HepG2 (cell line): ENCODE results near the gene DGKG. TPM values are rescaled to one million over a fixed set of nuclear protein-coding genes. Genes with fewer than 3 reads are reported as not detected.

Source experiments
- ARNTL ChIP-seq: sonication (generic); formaldehyde crosslinking; IDR thresholded peaks from 2 replicates; pipeline ENCODE4 v1.4.0; 2020; ENCODE audit warnings: mild to moderate bottlenecking, missing genetic modification reagents
- BCL6 ChIP-seq: IDR thresholded peaks from 2 replicates; pipeline ENCODE4 v1.6.1; 2016; ENCODE audit warnings: missing genetic modification reagents, missing compliant biosample characterization
- BORCS8-MEF2B ChIP-seq: sonication (generic); formaldehyde crosslinking; IDR thresholded peaks from 2 replicates; pipeline ENCODE4 v1.8.0; 2022; ENCODE audit warnings: mild to moderate bottlenecking, missing genetic modification reagents
- GATA4 ChIP-seq: sonication (generic); IDR thresholded peaks from 2 replicates; pipeline ENCODE4 v1.6.1; 2016; ENCODE audit warnings: antibody characterized with exemption, low read depth, borderline replicate concordance
- PHF5A ChIP-seq: IDR thresholded peaks from one replicate; pipeline ENCODE4 v1.6.1; 2018; ENCODE audit warnings: low read depth, missing genetic modification reagents; ENCODE audit not compliant: unreplicated experiment
- PLRG1 ChIP-seq: fragments of 450-650 bp; conservative IDR thresholded peaks from 2 replicates; pipeline ENCODE4 v1.6.1; 2016
- SAP130 ChIP-seq: IDR thresholded peaks from 2 replicates; pipeline ENCODE4 v1.6.1; 2016; ENCODE audit warnings: low read depth
- THAP9 ChIP-seq: sonication (generic); formaldehyde crosslinking; IDR thresholded peaks from 2 replicates; pipeline ENCODE4; 2020; ENCODE audit warnings: missing genetic modification reagents, mild to moderate bottlenecking, borderline replicate concordance
- ZBTB40 ChIP-seq, 2 experiments: fragments of 450-650 bp in 1 of 2; sonication (generic) in 1 of 2; formaldehyde crosslinking in 1 of 2; IDR thresholded peaks; 2 replicates each; pipeline versions ENCODE4 v1.6.1 to v1.8.0; 2016 to 2022; ENCODE audit warnings: antibody characterized with exemption in 1 of 2, mild to moderate bottlenecking in 1 of 2, missing genetic modification reagents in 1 of 2
- ZNF18 ChIP-seq: sonication (generic); formaldehyde crosslinking; IDR thresholded peaks from 2 replicates; pipeline ENCODE4 v1.8.0; 2022; ENCODE audit warnings: mild to moderate bottlenecking, missing genetic modification reagents; ENCODE audit not compliant: insufficient replicate concordance
- ZNF292 ChIP-seq: sonication (generic); formaldehyde crosslinking; IDR thresholded peaks from 2 replicates; pipeline ENCODE4 v1.8.1; 2022; ENCODE audit warnings: mild to moderate bottlenecking, low read depth, missing genetic modification reagents, borderline replicate concordance
- polyA plus RNA-seq, 8 experiments: library from polyadenylated mRNA; depleted of rRNA in 3 of 8; stranded (reverse) in 7 of 8; unstranded in 1 of 8; fragments of >200 nt; fragmentation: Illumina TruSeq in 4 of 8; extraction: Trizol in 4 of 8; gene quantifications; 2 replicates each; pipeline versions ENCODE4 v1.2.1 to v1.2.3, GENCODE V29; 2011 to 2016; ENCODE audit warnings: low read depth in 4 of 8, missing spikeins in 1 of 8, mixed read lengths in 1 of 8; ENCODE audit not compliant: insufficient read depth in 1 of 8
- total RNA-seq, 5 experiments: library from RNA; depleted of rRNA; stranded (reverse); fragments of >200 nt; fragmentation: Illumina TruSeq; extraction: Trizol; gene quantifications; 2 replicates each; pipeline ENCODE4 v1.2.3, GENCODE V29; 2016; ENCODE audit warnings: low read depth in 1 of 5
- TF ChIP-seq, protein P1 (sequence below): sonication (generic); formaldehyde crosslinking; IDR thresholded peaks from 2 replicates; pipeline ENCODE4 v1.4.0; 2020; ENCODE audit warnings: missing genetic modification reagents

Gene DGKG
- total and polyA plus RNA-seq, 2 of the 13 experiments (the other 11 are each of a cell fraction or from before 2014, with no cell fraction given), result 3.8 to 6.2 TPM

DNA sequence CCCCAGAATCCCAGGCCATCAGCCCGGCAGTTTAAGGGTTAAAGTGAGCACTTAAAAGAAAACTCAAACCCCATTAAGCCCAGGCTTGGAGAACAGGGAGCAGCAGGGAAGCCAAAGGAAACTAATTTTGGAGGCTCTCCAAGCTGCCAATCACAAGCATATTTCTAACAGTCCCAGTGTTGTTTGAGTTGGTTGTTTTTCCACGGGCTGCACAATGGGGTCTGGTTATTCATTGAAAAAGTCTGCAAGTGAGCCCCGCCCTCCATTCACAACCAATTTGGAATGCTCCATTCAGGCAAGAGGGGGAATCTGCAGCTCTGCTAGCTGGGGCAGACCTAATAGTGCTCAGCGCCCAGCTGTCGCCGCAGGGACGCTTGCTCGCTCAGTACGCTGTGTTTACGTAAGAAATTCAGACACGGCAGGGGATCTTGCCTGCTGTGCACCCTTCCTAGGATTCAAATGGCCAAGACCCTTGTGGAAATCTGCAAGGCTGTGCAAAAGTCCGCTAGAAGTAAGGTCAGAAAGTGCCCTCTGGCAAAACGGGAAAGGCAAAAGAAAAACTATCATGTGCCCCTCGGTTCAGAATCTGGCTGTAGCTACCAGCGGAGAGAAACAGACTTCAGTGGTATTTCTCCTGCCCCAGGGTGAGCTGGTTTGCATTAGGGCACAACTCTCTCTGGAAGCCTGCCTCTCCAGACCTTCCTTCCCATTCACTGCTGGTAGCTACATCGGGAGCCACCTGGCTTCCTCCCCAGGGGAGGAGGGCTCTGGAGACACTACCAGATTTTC, 264.2 kb downstream of the DGKG start (continued):
- no peak for TF ChIP-seq ZBTB40 (IDR thresholded peaks at IDR 0.05)
- TF ChIP-seq ZBTB40 (CRISPR knock-in tag; IDR thresholded peaks at IDR 0.05), result no peak; the same call in 1 of the 2 replicates
- TF ChIP-seq SAP130, result peak; percentile 90
- no peak for TF ChIP-seq PHF5A (CRISPR knock-in tag)
- 0 out of 2 replicates have a peak, but pooled peaks have one; percentile 15 for TF ChIP-seq ZNF292 (CRISPR knock-in tag)
- TF ChIP-seq ZNF18, result no peak
- TF ChIP-seq, protein P1, sequence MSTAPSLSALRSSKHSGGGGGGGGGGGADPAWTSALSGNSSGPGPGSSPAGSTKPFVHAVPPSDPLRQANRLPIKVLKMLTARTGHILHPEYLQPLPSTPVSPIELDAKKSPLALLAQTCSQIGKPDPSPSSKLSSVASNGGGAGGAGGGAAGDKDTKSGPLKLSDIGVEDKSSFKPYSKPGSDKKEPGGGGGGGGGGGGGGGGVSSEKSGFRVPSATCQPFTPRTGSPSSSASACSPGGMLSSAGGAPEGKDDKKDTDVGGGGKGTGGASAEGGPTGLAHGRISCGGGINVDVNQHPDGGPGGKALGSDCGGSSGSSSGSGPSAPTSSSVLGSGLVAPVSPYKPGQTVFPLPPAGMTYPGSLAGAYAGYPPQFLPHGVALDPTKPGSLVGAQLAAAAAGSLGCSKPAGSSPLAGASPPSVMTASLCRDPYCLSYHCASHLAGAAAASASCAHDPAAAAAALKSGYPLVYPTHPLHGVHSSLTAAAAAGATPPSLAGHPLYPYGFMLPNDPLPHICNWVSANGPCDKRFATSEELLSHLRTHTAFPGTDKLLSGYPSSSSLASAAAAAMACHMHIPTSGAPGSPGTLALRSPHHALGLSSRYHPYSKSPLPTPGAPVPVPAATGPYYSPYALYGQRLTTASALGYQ, result peak; percentile 62; the same call in 1 of the 2 replicates
- TF ChIP-seq GATA4, result peak; percentile 41; the same call in 1 of the 2 replicates
- no peak for TF ChIP-seq PLRG1
- no peak; the same call in none of the 2 replicates for TF ChIP-seq THAP9 (CRISPR knock-in tag)
- TF ChIP-seq BCL6 (CRISPR knock-in tag), result peak; percentile 30; the same call in 1 of the 2 replicates
- peak; percentile 16; the same call in 1 of the 2 replicates for TF ChIP-seq BORCS8-MEF2B
- no peak; the same call in 1 of the 2 replicates for TF ChIP-seq ARNTL (CRISPR knock-in tag)
